ENCODE measurements around the gene NLRP7. TPM values are rescaled to one million over a fixed set of nuclear protein-coding genes. Genes with fewer than 3 reads are reported as not detected.

The NLRP7 gene
- polyA plus RNA-seq, 3 donors, result 0.08 TPM; not detected in 2

DNA sequence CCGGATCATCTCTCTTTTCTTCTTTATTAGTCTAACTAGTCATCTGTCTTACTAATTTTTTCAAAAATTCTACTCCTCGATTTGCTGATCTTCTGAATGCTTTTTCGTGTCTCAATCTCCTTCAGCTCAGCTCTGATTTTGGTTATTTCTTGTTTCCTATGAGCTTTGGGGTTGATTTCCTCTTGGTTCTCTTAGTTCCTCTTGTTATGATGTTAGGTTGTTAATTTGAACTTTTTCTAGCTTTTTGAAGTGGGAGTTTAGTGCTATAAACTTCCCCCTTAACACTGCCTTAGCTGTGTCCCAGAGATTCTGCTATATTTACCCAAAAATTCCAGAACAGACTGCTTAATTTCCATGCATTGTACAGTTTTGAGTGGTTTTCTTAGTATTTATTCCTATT is 69.9 kb downstream of the NLRP7 start:
- DNase-seq (ENCODE audit: low read depth in 3 of 3, low spot score in 2 of 3), result no peak

DNA sequence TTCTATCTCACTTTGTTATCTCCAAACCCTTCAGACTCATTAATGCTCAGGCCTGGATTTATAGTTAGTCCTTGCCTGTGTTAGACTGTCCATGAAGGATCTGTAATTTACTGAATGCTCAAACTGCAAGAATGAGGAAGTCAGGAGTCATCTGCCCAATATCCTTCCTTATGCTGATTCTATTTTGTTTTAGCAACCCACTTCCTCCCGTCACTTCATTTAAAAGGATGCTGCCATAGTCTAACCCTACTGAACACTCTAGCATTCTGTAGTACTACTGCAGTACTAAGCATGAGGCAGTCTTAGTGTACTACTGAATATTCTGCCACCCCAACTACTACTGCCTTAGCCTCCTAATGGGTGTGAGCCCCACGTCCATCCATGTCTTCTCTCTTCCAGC is 71.8 kb downstream of the NLRP7 start:
- DNase-seq (ENCODE audit: low read depth in 3 of 3, low spot score in 2 of 3), result no peak

- DNase-seq (ENCODE audit: low read depth in 3 of 3, low spot score in 2 of 3), result no peak
Observed at GRCh38 chr19:54873990-54874389, 73.3 kb downstream of the NLRP7 start, which contains the start of gene FCAR. Gene FCAR, plus strand, starts transcription at chr19:54874235. Its CDS starts 55 bp downstream, at chr19:54874290.

Other genes with a start within 250 kb of the NLRP7 start
- gene KIR3DL3, start 223.1 kb downstream of the NLRP7 start, polyA plus RNA-seq (ENCODE audit: insufficient read length in 3 of 3), result not detected
- under 1 TPM in 1 of 3 donors, not detected in 2; 0.10 TPM for gene KIR2DL3, start 209.0 kb downstream of the NLRP7 start, polyA plus RNA-seq (ENCODE audit: insufficient read length in 3 of 3)
- under 1 TPM in 1 of 3 donors, not detected in 2; 0.10 TPM for gene KIR2DL1, start 177.7 kb downstream of the NLRP7 start, polyA plus RNA-seq (ENCODE audit: insufficient read length in 3 of 3)
- gene KIR2DL4, start 143.9 kb downstream of the NLRP7 start, polyA plus RNA-seq (ENCODE audit: insufficient read length in 3 of 3), result not detected
- gene KIR3DL1, start 131.1 kb downstream of the NLRP7 start, polyA plus RNA-seq (ENCODE audit: insufficient read length in 3 of 3), result not detected
- under 1 TPM in 1 of 3 donors, not detected in 2; 0.10 TPM for gene KIR2DS4, start 114.9 kb downstream of the NLRP7 start, polyA plus RNA-seq (ENCODE audit: insufficient read length in 3 of 3)
- gene KIR3DL2, start 97.1 kb downstream of the NLRP7 start, polyA plus RNA-seq (ENCODE audit: insufficient read length in 3 of 3), result not detected
- under 1 TPM; 0.08 to 0.37 (median 0.24) TPM for gene FCAR, start 73.3 kb downstream of the NLRP7 start, polyA plus RNA-seq (ENCODE audit: insufficient read length in 3 of 3)
- under 1 TPM; 0.19 to 0.21 (median 0.19) TPM for gene NCR1, start 41.4 kb downstream of the NLRP7 start, polyA plus RNA-seq (ENCODE audit: insufficient read length in 3 of 3)
- 10 to 100 TPM in 2 of 3 donors, 1 to 10 TPM in 1; 6.9 to 25.8 (median 20.5) TPM for gene NLRP2, start 18.8 kb upstream of the NLRP7 start, polyA plus RNA-seq (ENCODE audit: insufficient read length in 3 of 3)
- gene GP6, start 90.7 kb upstream of the NLRP7 start, polyA plus RNA-seq (ENCODE audit: insufficient read length in 3 of 3), result 1 to 10 TPM in 1 of 3 donors, under 1 TPM in 2; 0.31 to 1.1 (median 0.39) TPM
- gene RDH13, start 115.6 kb upstream of the NLRP7 start, polyA plus RNA-seq (ENCODE audit: insufficient read length in 3 of 3), result 10 to 100 TPM; 16.9 to 21.0 (median 17.0) TPM
- gene EPS8L1, start 128.3 kb upstream of the NLRP7 start, polyA plus RNA-seq (ENCODE audit: insufficient read length in 3 of 3), result 10 to 100 TPM; 40.0 to 48.6 (median 47.5) TPM
- 10 to 100 TPM; 60.0 to 64.3 (median 64.1) TPM for gene PPP1R12C, start 170.1 kb upstream of the NLRP7 start, polyA plus RNA-seq (ENCODE audit: insufficient read length in 3 of 3)
- 1 to 10 TPM; 2.1 to 7.7 (median 3.9) TPM for gene TNNT1, start 201.7 kb upstream of the NLRP7 start, polyA plus RNA-seq (ENCODE audit: insufficient read length in 3 of 3)
- gene TNNI3, start 210.2 kb upstream of the NLRP7 start, polyA plus RNA-seq (ENCODE audit: insufficient read length in 3 of 3), result 1 to 10 TPM; 2.9 to 4.9 (median 4.8) TPM
- gene DNAAF3, start 219.1 kb upstream of the NLRP7 start, polyA plus RNA-seq (ENCODE audit: insufficient read length in 3 of 3), result 1 to 10 TPM; 5.4 to 7.9 (median 6.9) TPM
- under 1 TPM; 0.18 to 0.60 (median 0.41) TPM for gene SYT5, start 232.8 kb upstream of the NLRP7 start, polyA plus RNA-seq (ENCODE audit: insufficient read length in 3 of 3)